HG03097 (cell line): ENCODE results near the gene EBP.

Source experiments
- ATAC-seq: cut with Tn5 transposase; IDR thresholded peaks from one replicate; pipeline ENCODE4 v1.9.1; 2021; ENCODE audit not compliant: unreplicated experiment, low FRiP score

Gene EBP

GRCh38 chrX:48574270-48575266, 53.0 kb downstream of the EBP start, which contains the start of gene RBM3:
TSS of gene RBM3 (plus strand) at chrX:48574484. CDS start at chrX:48575181, 697 bp downstream.
- peak; percentile 76 for ATAC-seq

GRCh38 chrX:48575642-48576041, 54.0 kb downstream of the EBP start:
- ATAC-seq, result no peak

GRCh38 chrX:48576108-48576507, 54.5 kb downstream of the EBP start:
- ATAC-seq, result no peak
